OCI-LY1 (cell line): Measurements from ENCODE around the gene CRHR1.

Source experiments
- H2AFZ ChIP-seq: fragments of 200-600 bp; sonication (generic), shearing (Covaris generic); 2 replicates; pipeline ENCODE4 v1.6.0; 2014; ENCODE audit warnings: antibody characterized with exemption, mild to moderate bottlenecking, low read length
- H3F3A ChIP-seq: fragments of 200-600 bp; sonication (generic), shearing (Covaris generic); 2 replicates; pipeline ENCODE4 v1.6.0; 2014; ENCODE audit warnings: mild to moderate bottlenecking, antibody characterized with exemption, low read length, moderate library complexity; ENCODE audit not compliant: insufficient read depth
- H3K27ac ChIP-seq: fragments of 200-600 bp; sonication (generic); 2 replicates; pipeline ENCODE4 v1.5.1; 2014; ENCODE audit warnings: low read length, mixed run types, mild to moderate bottlenecking, low read depth; ENCODE audit not compliant: poor library complexity, severe bottlenecking
- H3K27me3 ChIP-seq: fragments of 200-600 bp; sonication (generic); 2 replicates; pipeline ENCODE4 v1.6.0; 2014; ENCODE audit warnings: antibody characterized with exemption, mild to moderate bottlenecking, low read length, moderate library complexity; ENCODE audit not compliant: insufficient read depth
- H3K36me3 ChIP-seq: fragments of 200-600 bp; sonication (generic); 2 replicates; pipeline ENCODE4 v1.6.1; 2014; ENCODE audit warnings: mild to moderate bottlenecking, antibody characterized with exemption, low read length, moderate library complexity, mixed read lengths; ENCODE audit not compliant: insufficient read depth
- H3K4me1 ChIP-seq: fragments of 200-600 bp; sonication (generic); 2 replicates; pipeline ENCODE4 v1.5.1; 2014; ENCODE audit warnings: mild to moderate bottlenecking, low read length, moderate library complexity; ENCODE audit not compliant: insufficient read depth, severe bottlenecking
- H3K4me2 ChIP-seq: fragments of 200-600 bp; sonication (generic), shearing (Covaris generic); 2 replicates; pipeline ENCODE4 v1.6.1; 2014; ENCODE audit warnings: low read length
- H3K4me3 ChIP-seq: fragments of 200-600 bp; sonication (generic); 2 replicates; pipeline ENCODE4 v1.5.1; 2014; ENCODE audit warnings: low read length, low read depth, mild to moderate bottlenecking, mixed read lengths; ENCODE audit not compliant: poor library complexity, severe bottlenecking
- H3K79me2 ChIP-seq: fragments of 200-600 bp; shearing (Covaris generic); 2 replicates; pipeline ENCODE4 v1.6.1; 2016; ENCODE audit warnings: mixed run types, low read length, mixed read lengths; ENCODE audit not compliant: insufficient read depth
- H3K9ac ChIP-seq: fragments of 200-600 bp; sonication (generic), shearing (Covaris generic); 2 replicates; pipeline ENCODE4 v1.6.1; 2014; ENCODE audit warnings: mild to moderate bottlenecking, low read length, mixed read lengths
- H3K9me2 ChIP-seq: fragments of 200-600 bp; sonication (generic), shearing (Covaris generic); 2 replicates; pipeline ENCODE4 v1.6.1; 2014; ENCODE audit warnings: low read depth, mild to moderate bottlenecking, low read length, mixed read lengths
- H3K9me3 ChIP-seq: fragments of 200-600 bp; shearing (Covaris generic); 2 replicates; pipeline ENCODE4 v1.6.1; 2014; ENCODE audit warnings: low read length, mixed read lengths
- H4K20me1 ChIP-seq: fragments of 200-600 bp; sonication (generic), shearing (Covaris generic); 2 replicates; pipeline ENCODE4 v1.6.0; 2016; ENCODE audit warnings: mild to moderate bottlenecking, low read length; ENCODE audit not compliant: insufficient read depth
- CTCF ChIP-seq: fragments of 200-600 bp; sonication (generic), shearing (Covaris generic); IDR thresholded peaks from 2 replicates; pipeline ENCODE4 v1.5.1; 2017; ENCODE audit warnings: mild to moderate bottlenecking, antibody characterized with exemption, low read length, moderate library complexity, mixed read lengths
- EZH2 ChIP-seq: fragments of 200-600 bp; sonication (generic), shearing (Covaris generic); IDR thresholded peaks from 2 replicates; pipeline ENCODE4 v1.8.0; 2017; ENCODE audit warnings: borderline replicate concordance, mixed run types, mild to moderate bottlenecking, antibody characterized with exemption, low read length, moderate library complexity, mixed read lengths

The CRHR1 gene

GRCh38 chr17:45841883-45842525 lies 57.9 kb downstream of the CRHR1 start:
- Histone ChIP-seq H3K36me3 (no peaks in the 10 kb centered on the region), H3K4me1 (no peaks in the 10 kb centered on the region), H4K20me1 (no peaks in the 10 kb centered on the region), H3K9me3 (no peaks in the 10 kb centered on the region), H3F3A (no peaks in the 10 kb centered on the region), H3K27me3 (peaks cover 4% of the 10 kb centered on the region; the same call in 1 of the 2 replicates), H2AFZ (no peak overlapping the region), H3K9ac (no peak overlapping the region), H3K4me2 (no peak overlapping the region), H3K79me2 (no peaks in the 10 kb centered on the region), H3K27ac (no peak overlapping the region), H3K4me3 (no peak overlapping the region), H3K9me2 (no peaks in the 10 kb centered on the region)
- TF ChIP-seq EZH2: no peak
- TF ChIP-seq CTCF: no peak

GRCh38 chr17:45843722-45844121 lies 59.6 kb downstream of the CRHR1 start:
- Histone ChIP-seq H3K9me2 (no peaks in the 10 kb centered on the region), H3F3A (no peaks in the 10 kb centered on the region), H3K27ac (no peak overlapping the region), H3K9me3 (no peaks in the 10 kb centered on the region), H4K20me1 (no peaks in the 10 kb centered on the region), H3K4me1 (no peaks in the 10 kb centered on the region), H3K4me3 (no peak overlapping the region), H3K36me3 (no peaks in the 10 kb centered on the region), H3K79me2 (no peaks in the 10 kb centered on the region), H3K4me2 (no peak overlapping the region), H2AFZ (no peak overlapping the region), H3K27me3 (peaks cover 4% of the 10 kb centered on the region; the same call in 1 of the 2 replicates), H3K9ac (no peak overlapping the region)
- no peak for TF ChIP-seq CTCF
- no peak for TF ChIP-seq EZH2

GRCh38 chr17:45844695-45845375 lies 60.7 kb downstream of the CRHR1 start, which contains the start of gene SPPL2C:
Gene SPPL2C, plus strand, starts transcription at chr17:45844881. Its CDS starts 26 bp downstream, at chr17:45844907.
- no peak within 1 kb of the TSS for H2AFZ ChIP-seq
- H3K9ac ChIP-seq: no peak within 1 kb of the TSS
- H3F3A ChIP-seq: no peaks in the 10 kb centered on the region
- H3K4me1 ChIP-seq: no peaks in the 10 kb centered on the region
- no peak within 1 kb of the TSS for H3K4me2 ChIP-seq
- TF ChIP-seq CTCF: no peak
- TF ChIP-seq EZH2: no peak
- no peaks in the 10 kb centered on the region for H3K9me2 ChIP-seq
- H4K20me1 ChIP-seq: no peaks in the 10 kb centered on the region
- no peaks in the 10 kb centered on the region for H3K9me3 ChIP-seq
- no peak within 1 kb of the TSS for H3K27ac ChIP-seq
- no peaks in the 10 kb centered on the region for H3K36me3 ChIP-seq
- no peaks in the 10 kb centered on the region for H3K27me3 ChIP-seq
- no peaks in the 10 kb centered on the region for H3K79me2 ChIP-seq
- no peak within 1 kb of the TSS for H3K4me3 ChIP-seq
